Fibroblast of lung (primary cell): ENCODE results near the gene REEP1.

ENCODE experiments used
- CTCF ChIP-seq, 2 donors: IDR thresholded peaks in 1 of 2; conservative IDR thresholded peaks in 1 of 2; 1 replicate in 1 of 2; 2 replicates in 1 of 2; pipeline ENCODE4 v1.5.1; 2011 to 2012; ENCODE audit warnings: low read length in 2 of 2, control low read depth in 1 of 2, inconsistent platforms in 1 of 2, low read depth in 1 of 2, mild to moderate bottlenecking in 1 of 2
- EZH2 ChIP-seq: IDR thresholded peaks from 2 replicates; pipeline ENCODE4 v1.5.1; 2012; ENCODE audit warnings: low read length, control low read depth, mild to moderate bottlenecking; ENCODE audit errors: missing control alignments

GRCh38 chr2:86358957-86359356 is 21.5 kb upstream of the REEP1 start:
- TF ChIP-seq CTCF (conservative IDR thresholded peaks at IDR 0.05 in 1 of 2, IDR thresholded peaks at IDR 0.05 in 1 of 2; ENCODE audit: low read depth in 1 of 2, low read length in 2 of 2), result no peak
- TF ChIP-seq EZH2, result no peak
